Measurements from ENCODE around the gene KHSRP. TPM values are rescaled to one million over a fixed set of nuclear protein-coding genes. Genes with fewer than 3 reads are reported as not detected.
A peak's percentile ranks its signal among the peaks of the same experiment; 100 is the strongest.

The KHSRP gene
- polyA plus RNA-seq, 5 donors = 211 to 355 (median 257) TPM

- no peak for DNase-seq
These were observed 29.8 kb downstream of the KHSRP start for GRCh38 chr19:6394831-6395230.

- no peak for DNase-seq
These were observed 30.6 kb downstream of the KHSRP start for GRCh38 chr19:6393983-6394412.

- peak; percentile 99 for DNase-seq
These were observed 31.3 kb downstream of the KHSRP start, which contains the start of gene GTF2F1 for GRCh38 chr19:6393074-6393982. Gene GTF2F1, minus strand, starts transcription at chr19:6393164. Its CDS starts 169 bp downstream, at chr19:6392995.

- DNase-seq = no peak
These were observed 32.2 kb downstream of the KHSRP start for GRCh38 chr19:6392221-6393073.

- no peak for DNase-seq
These were observed 37.2 kb downstream of the KHSRP start for GRCh38 chr19:6387372-6387771.

GRCh38 chr19:6384381-6384780, 40.2 kb downstream of the KHSRP start:
- DNase-seq = no peak

GRCh38 chr19:6383188-6383587, 41.4 kb downstream of the KHSRP start:
- no peak for DNase-seq

- no peak for DNase-seq
These were observed 43.4 kb downstream of the KHSRP start for GRCh38 chr19:6381030-6381750.

- no peak for DNase-seq
These were observed 44.9 kb downstream of the KHSRP start for GRCh38 chr19:6379744-6380143.

GRCh38 chr19:6378486-6378885, 46.1 kb downstream of the KHSRP start:
- no peak for DNase-seq

GRCh38 chr19:6378041-6378440, 46.6 kb downstream of the KHSRP start:
- no peak for DNase-seq

GRCh38 chr19:6376512-6377190, 48.0 kb downstream of the KHSRP start:
- no peak for DNase-seq

- DNase-seq = no peak
These were observed 49.1 kb downstream of the KHSRP start, which contains the start of gene PSPN for GRCh38 chr19:6375411-6376010. Gene PSPN, minus strand, starts transcription at chr19:6375933. Its CDS starts 84 bp downstream, at chr19:6375849.

GRCh38 chr19:6374711-6375410, 49.8 kb downstream of the KHSRP start:
- DNase-seq = no peak

- no peak for DNase-seq
These were observed 50.4 kb downstream of the KHSRP start for GRCh38 chr19:6374161-6374709.

GRCh38 chr19:6373813-6374108, 50.9 kb downstream of the KHSRP start:
- DNase-seq = no peak

- peak; percentile 98 to 99 for DNase-seq
These were observed 51.4 kb downstream of the KHSRP start for GRCh38 chr19:6373096-6373812.

- peak; percentile 99 for DNase-seq
These were observed 52.0 kb downstream of the KHSRP start, which contains the start of gene ALKBH7 for GRCh38 chr19:6372594-6373095. Gene ALKBH7, plus strand, starts transcription at chr19:6372794. Its CDS starts 27 bp downstream, at chr19:6372821.

GRCh38 chr19:6364353-6364752, 60.3 kb downstream of the KHSRP start:
- no peak for DNase-seq
